ENCODE results near the gene DCK. TPM values are rescaled to one million over a fixed set of nuclear protein-coding genes. Genes with fewer than 3 reads are reported as not detected.
"Not testable (repeated sequence)": the region's sequence is repeated elsewhere in the genome, so short reads cannot be mapped to it uniquely, and the experiment has no call there.

Gene DCK
- total RNA-seq, 1 donor, result 38.4 TPM

- H3K27me3 ChIP-seq (ENCODE audit: insufficient read depth, low read length); H3K4me3 ChIP-seq (ENCODE audit: low read length); H3K4me1 ChIP-seq (ENCODE audit: insufficient read depth, low read length); H3K9me3 ChIP-seq (ENCODE audit: low read depth, low read length): not testable (repeated sequence)
Observed at GRCh38 chr4:71017391-71017790, 23.9 kb downstream of the DCK start.

GRCh38 chr4:71020611-71021010, 27.2 kb downstream of the DCK start:
- no peaks in the 10 kb centered on the region for H3K27me3 ChIP-seq (ENCODE audit: insufficient read depth, low read length)
- H3K4me3 ChIP-seq (ENCODE audit: low read length), result no peak overlapping the region
- no peaks in the 10 kb centered on the region for H3K9me3 ChIP-seq (ENCODE audit: low read depth, low read length)
- H3K4me1 ChIP-seq (ENCODE audit: insufficient read depth, low read length), result no peaks in the 10 kb centered on the region

GRCh38 chr4:71025654-71026053, 32.2 kb downstream of the DCK start:
- Histone ChIP-seq H3K4me1 (ENCODE audit: insufficient read depth, low read length) (no peaks in the 10 kb centered on the region), H3K4me3 (ENCODE audit: low read length) (no peak overlapping the region), H3K9me3 (ENCODE audit: low read depth, low read length) (no peaks in the 10 kb centered on the region), H3K27me3 (ENCODE audit: insufficient read depth, low read length) (no peaks in the 10 kb centered on the region)

DNA sequence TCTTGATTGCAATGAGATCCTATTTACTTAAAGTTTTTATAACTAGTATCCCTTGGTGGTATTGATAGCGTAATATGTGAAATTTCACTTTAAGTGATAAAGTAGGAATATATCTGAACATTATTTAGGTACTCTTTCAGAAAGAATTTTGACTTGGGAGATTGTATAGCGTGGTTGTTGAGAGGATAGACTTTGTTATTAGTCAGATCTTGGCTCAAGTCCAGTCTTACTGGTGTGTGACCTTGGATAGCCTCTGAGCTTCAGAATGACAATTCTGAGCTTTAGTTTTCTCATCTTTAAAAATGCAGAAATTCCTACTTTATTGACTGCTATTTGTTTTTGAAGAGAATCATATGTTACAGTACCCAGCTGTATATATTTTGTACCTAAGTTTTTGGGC, 32.6 kb downstream of the DCK start:
- Histone ChIP-seq H3K27me3 (ENCODE audit: insufficient read depth, low read length) (no peaks in the 10 kb centered on the region), H3K4me3 (ENCODE audit: low read length) (no peak overlapping the region), H3K4me1 (ENCODE audit: insufficient read depth, low read length) (no peaks in the 10 kb centered on the region), H3K9me3 (ENCODE audit: low read depth, low read length) (no peaks in the 10 kb centered on the region)

- Histone ChIP-seq H3K4me1 (ENCODE audit: insufficient read depth, low read length) (no peaks in the 10 kb centered on the region), H3K27me3 (ENCODE audit: insufficient read depth, low read length) (no peaks in the 10 kb centered on the region), H3K9me3 (ENCODE audit: low read depth, low read length) (no peaks in the 10 kb centered on the region), H3K4me3 (ENCODE audit: low read length) (no peak overlapping the region)
Observed at GRCh38 chr4:71027611-71028010, 34.2 kb downstream of the DCK start.

- Histone ChIP-seq H3K9me3 (ENCODE audit: low read depth, low read length) (no peaks in the 10 kb centered on the region), H3K4me1 (ENCODE audit: insufficient read depth, low read length) (no peaks in the 10 kb centered on the region), H3K27me3 (ENCODE audit: insufficient read depth, low read length) (no peaks in the 10 kb centered on the region), H3K4me3 (ENCODE audit: low read length) (no peak overlapping the region)
Observed at GRCh38 chr4:71029504-71029903, 36.1 kb downstream of the DCK start.

DNA sequence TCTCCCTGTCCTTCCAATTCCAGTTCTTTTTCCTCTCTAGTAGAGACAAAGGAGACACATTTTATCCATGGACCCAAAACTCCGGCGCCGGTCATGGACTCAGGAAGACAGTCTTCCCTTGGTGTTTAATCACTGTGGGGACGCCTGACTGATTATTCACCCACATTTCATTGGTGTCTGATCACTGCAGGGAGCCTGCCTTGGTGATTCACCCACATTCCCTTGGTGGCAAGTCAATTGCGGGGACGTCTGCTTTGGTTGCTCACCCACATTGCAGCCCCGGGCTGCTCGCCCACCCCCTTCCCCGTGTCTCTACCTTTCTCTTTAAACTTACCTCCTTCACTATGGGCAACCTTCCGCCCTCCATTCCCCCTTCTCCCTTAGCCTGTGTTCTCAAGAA, 38.7 kb downstream of the DCK start:
- not testable (repeated sequence) for H3K27me3 ChIP-seq (ENCODE audit: insufficient read depth, low read length); H3K4me1 ChIP-seq (ENCODE audit: insufficient read depth, low read length); H3K9me3 ChIP-seq (ENCODE audit: low read depth, low read length); H3K4me3 ChIP-seq (ENCODE audit: low read length)

GRCh38 chr4:71045256-71045655, 51.8 kb downstream of the DCK start:
- no peaks in the 10 kb centered on the region for H3K4me1 ChIP-seq (ENCODE audit: insufficient read depth, low read length)
- H3K4me3 ChIP-seq (ENCODE audit: low read length), result no peak overlapping the region

GRCh38 chr4:71049395-71049794, 55.9 kb downstream of the DCK start:
- no peaks in the 10 kb centered on the region for H3K4me1 ChIP-seq (ENCODE audit: insufficient read depth, low read length)
- H3K4me3 ChIP-seq (ENCODE audit: low read length), result no peak overlapping the region
- no peaks in the 10 kb centered on the region for H3K27me3 ChIP-seq (ENCODE audit: insufficient read depth, low read length)
- peaks cover 6% of the 10 kb centered on the region for H3K9me3 ChIP-seq (ENCODE audit: low read depth, low read length)

More at GRCh38 chr4:71045256-71045655, 51.8 kb downstream of the DCK start:
- Histone ChIP-seq H3K9me3 (ENCODE audit: low read depth, low read length) (peaks cover 6% of the 10 kb centered on the region), H3K27me3 (ENCODE audit: insufficient read depth, low read length) (no peaks in the 10 kb centered on the region)

- Histone ChIP-seq H3K9me3 (ENCODE audit: low read depth, low read length) (peaks cover 6% of the 10 kb centered on the region), H3K27me3 (ENCODE audit: insufficient read depth, low read length) (no peaks in the 10 kb centered on the region), H3K4me3 (ENCODE audit: low read length) (no peak overlapping the region), H3K4me1 (ENCODE audit: insufficient read depth, low read length) (no peaks in the 10 kb centered on the region)
Observed at GRCh38 chr4:71050809-71051208, 57.4 kb downstream of the DCK start.

GRCh38 chr4:71052034-71052433, 58.6 kb downstream of the DCK start:
- Histone ChIP-seq H3K27me3 (ENCODE audit: insufficient read depth, low read length) (no peaks in the 10 kb centered on the region), H3K4me3 (ENCODE audit: low read length) (no peak overlapping the region), H3K4me1 (ENCODE audit: insufficient read depth, low read length) (no peaks in the 10 kb centered on the region), H3K9me3 (ENCODE audit: low read depth, low read length) (peaks cover 6% of the 10 kb centered on the region)

DNA sequence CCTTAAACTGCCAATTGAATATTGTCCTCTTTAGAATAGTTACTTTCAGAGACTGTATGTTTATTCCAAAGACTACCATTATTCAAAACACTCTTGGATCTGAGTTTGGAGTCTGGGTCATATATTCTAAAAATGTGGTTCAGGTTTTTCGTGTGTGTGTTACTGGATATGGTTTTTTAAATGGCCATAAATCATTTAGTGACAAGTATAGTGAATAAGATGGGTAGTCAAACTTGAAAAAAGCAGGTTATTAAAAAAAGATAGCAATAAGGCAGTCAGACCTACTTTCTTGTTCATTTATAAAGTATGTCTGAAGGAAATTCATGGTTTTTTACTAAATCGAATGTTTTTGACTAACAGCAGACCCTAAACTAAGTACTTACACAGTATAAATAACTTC, 59.3 kb downstream of the DCK start:
- no peaks in the 10 kb centered on the region for H3K27me3 ChIP-seq (ENCODE audit: insufficient read depth, low read length)
- no peaks in the 10 kb centered on the region for H3K4me1 ChIP-seq (ENCODE audit: insufficient read depth, low read length)
- H3K9me3 ChIP-seq (ENCODE audit: low read depth, low read length), result peaks cover 6% of the 10 kb centered on the region
- no peak overlapping the region for H3K4me3 ChIP-seq (ENCODE audit: low read length)

GRCh38 chr4:71053613-71054012, 60.2 kb downstream of the DCK start:
- not testable (repeated sequence) for H3K9me3 ChIP-seq (ENCODE audit: low read depth, low read length); H3K4me3 ChIP-seq (ENCODE audit: low read length); H3K4me1 ChIP-seq (ENCODE audit: insufficient read depth, low read length); H3K27me3 ChIP-seq (ENCODE audit: insufficient read depth, low read length)

DNA sequence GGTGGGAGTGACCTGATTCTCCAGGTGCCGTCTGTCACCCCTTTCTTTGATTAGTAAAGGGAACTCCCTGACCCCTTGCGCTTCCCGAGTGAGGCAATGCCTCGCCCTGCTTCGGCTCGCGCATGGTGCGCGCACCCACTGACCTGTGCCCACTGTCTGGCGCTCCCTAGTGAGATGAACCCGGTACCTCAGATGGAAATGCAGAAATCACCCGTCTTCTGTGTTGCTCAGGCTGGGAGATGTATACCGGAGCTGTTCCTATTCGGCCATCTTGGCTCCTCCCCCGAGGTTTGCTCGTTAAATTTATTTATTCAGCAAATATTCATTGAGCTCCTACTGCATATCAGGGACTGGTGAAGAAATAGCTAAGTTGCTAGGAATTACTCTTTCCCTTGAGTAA, 66.1 kb downstream of the DCK start:
- H3K9me3 ChIP-seq (ENCODE audit: low read depth, low read length); H3K4me3 ChIP-seq (ENCODE audit: low read length); H3K27me3 ChIP-seq (ENCODE audit: insufficient read depth, low read length); H3K4me1 ChIP-seq (ENCODE audit: insufficient read depth, low read length): not testable (repeated sequence)

DNA sequence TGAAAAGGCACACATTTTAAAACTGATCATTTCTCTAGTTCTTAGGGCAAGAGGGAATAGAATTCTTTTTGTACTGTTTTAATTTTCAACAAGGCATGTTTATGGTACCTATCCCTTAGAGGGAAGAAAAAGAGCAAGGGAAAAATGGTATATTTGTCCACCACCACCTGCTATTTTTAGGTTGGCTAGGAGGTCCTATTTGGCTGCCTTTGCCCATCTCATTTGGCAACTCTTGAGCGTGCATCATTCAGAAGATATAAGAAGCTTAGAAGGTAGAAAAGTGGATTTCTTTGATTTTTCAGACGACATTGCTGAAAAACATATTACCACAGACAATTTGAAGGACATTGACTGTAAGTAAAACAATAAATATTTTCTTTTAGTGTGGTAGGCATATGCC, 69.0 kb downstream of the DCK start:
- Histone ChIP-seq H3K27me3 (ENCODE audit: insufficient read depth, low read length) (no peaks in the 10 kb centered on the region), H3K4me1 (ENCODE audit: insufficient read depth, low read length) (no peaks in the 10 kb centered on the region)

GRCh38 chr4:71063711-71064110, 70.3 kb downstream of the DCK start:
- no peaks in the 10 kb centered on the region for H3K27me3 ChIP-seq (ENCODE audit: insufficient read depth, low read length)
- H3K9me3 ChIP-seq (ENCODE audit: low read depth, low read length), result no peaks in the 10 kb centered on the region
- H3K4me1 ChIP-seq (ENCODE audit: insufficient read depth, low read length), result no peaks in the 10 kb centered on the region
- H3K4me3 ChIP-seq (ENCODE audit: low read length), result no peak overlapping the region

More for the DNA sequence above, 69.0 kb downstream of the DCK start:
- H3K4me3 ChIP-seq (ENCODE audit: low read length), result no peak overlapping the region
- no peaks in the 10 kb centered on the region for H3K9me3 ChIP-seq (ENCODE audit: low read depth, low read length)

DNA sequence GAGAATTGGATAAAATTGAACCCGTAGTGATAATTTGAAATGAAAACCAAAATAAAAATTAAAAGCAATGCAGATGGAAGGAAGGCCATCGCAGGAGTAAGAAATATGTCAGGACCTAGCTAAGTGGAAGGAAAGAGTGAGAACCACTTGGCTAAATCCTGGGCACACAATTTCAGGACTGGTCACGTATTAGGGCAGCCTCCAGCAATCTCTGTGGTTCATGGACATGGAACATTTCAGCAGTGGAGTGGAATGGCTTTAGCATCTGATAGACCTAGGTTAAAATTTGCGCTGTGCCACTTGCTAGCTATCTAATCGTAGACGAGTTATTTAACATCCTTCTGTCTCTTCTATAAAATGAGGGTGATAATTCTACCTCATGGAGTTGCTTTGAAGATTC, 71.1 kb downstream of the DCK start:
- H3K4me1 ChIP-seq (ENCODE audit: insufficient read depth, low read length), result no peaks in the 10 kb centered on the region
- no peaks in the 10 kb centered on the region for H3K27me3 ChIP-seq (ENCODE audit: insufficient read depth, low read length)
- no peaks in the 10 kb centered on the region for H3K9me3 ChIP-seq (ENCODE audit: low read depth, low read length)
- H3K4me3 ChIP-seq (ENCODE audit: low read length), result no peak overlapping the region
